ENCODE results near the gene UBQLN3. TPM values are rescaled to one million over a fixed set of nuclear protein-coding genes. Genes with fewer than 3 reads are reported as not detected.

The UBQLN3 gene
- total RNA-seq, 4 donors from 2014 or later, result 0.15 to 0.62 (median 0.40) TPM; not detected in 1

DNA sequence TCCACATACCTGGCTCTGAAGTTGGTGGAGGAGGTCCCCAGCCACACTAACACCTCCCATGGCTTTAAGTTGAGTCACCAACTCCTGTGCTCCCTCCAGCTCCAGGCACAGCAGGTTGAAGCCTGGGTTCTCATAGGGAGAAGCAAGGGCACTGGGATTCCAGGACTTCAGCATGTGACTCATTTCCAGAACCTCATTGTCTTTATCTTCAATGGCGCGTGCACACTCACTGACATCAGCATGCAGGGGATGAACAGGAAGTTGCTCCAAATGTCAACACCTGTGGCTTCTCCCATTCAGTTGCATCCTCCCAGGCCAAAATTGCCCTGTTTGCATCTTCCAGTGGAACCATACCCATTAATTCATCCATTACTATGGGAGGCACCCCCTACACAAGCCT is 12.6 kb upstream of the UBQLN3 start:
- H3K4me1 ChIP-seq, result no peaks in the 10 kb centered on the region
- H3K27ac ChIP-seq, result no peak overlapping the region
- WGBS, 2 donors (ENCODE audit: low coverage in 1 of 2), result 83 to 86% methylated on average over 1 to 2 of the region's 2 CpGs
- no peaks in the 10 kb centered on the region for H3K27me3 ChIP-seq
- no peak for TF ChIP-seq POLR2AphosphoS5 (IDR thresholded peaks at IDR 0.05)
- TF ChIP-seq, protein P1, sequence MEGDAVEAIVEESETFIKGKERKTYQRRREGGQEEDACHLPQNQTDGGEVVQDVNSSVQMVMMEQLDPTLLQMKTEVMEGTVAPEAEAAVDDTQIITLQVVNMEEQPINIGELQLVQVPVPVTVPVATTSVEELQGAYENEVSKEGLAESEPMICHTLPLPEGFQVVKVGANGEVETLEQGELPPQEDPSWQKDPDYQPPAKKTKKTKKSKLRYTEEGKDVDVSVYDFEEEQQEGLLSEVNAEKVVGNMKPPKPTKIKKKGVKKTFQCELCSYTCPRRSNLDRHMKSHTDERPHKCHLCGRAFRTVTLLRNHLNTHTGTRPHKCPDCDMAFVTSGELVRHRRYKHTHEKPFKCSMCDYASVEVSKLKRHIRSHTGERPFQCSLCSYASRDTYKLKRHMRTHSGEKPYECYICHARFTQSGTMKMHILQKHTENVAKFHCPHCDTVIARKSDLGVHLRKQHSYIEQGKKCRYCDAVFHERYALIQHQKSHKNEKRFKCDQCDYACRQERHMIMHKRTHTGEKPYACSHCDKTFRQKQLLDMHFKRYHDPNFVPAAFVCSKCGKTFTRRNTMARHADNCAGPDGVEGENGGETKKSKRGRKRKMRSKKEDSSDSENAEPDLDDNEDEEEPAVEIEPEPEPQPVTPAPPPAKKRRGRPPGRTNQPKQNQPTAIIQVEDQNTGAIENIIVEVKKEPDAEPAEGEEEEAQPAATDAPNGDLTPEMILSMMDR (IDR thresholded peaks at IDR 0.05), result no peak
- TF ChIP-seq POLR2A (IDR thresholded peaks at IDR 0.05), result no peak
- no peak for TF ChIP-seq EP300 (IDR thresholded peaks at IDR 0.05)
- no peak for ATAC-seq
- no peaks in the 10 kb centered on the region for H3K36me3 ChIP-seq
- no peak overlapping the region for H3K4me3 ChIP-seq
- no peaks in the 10 kb centered on the region for H3K9me3 ChIP-seq

DNA sequence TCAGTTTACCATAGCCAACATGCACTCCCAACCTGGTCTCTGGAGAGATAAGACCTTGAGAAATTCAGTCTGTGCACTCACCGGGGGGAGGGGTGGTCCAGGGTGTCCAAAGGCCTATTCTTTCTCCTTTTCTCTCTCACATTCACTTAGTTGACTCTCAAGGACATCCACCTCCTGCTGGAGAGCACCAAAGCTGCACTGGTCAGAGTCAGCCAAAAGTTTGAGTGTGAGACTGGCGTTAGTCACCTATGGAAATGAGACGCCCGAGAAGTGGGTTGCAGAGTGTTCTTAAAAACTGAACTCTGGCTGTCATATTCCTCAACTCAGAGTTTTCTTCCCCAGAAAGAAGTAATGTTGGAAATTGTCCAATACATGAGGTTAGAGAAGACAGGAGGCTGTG is 11.8 kb upstream of the UBQLN3 start:
- Histone ChIP-seq H3K9me3 (no peaks in the 10 kb centered on the region), H3K27me3 (no peaks in the 10 kb centered on the region), H3K4me3 (no peak overlapping the region), H3K36me3 (no peaks in the 10 kb centered on the region), H3K4me1 (no peaks in the 10 kb centered on the region), H3K27ac (no peak overlapping the region)
- TF ChIP-seq, protein P1 (IDR thresholded peaks at IDR 0.05), result no peak
- TF ChIP-seq POLR2A (IDR thresholded peaks at IDR 0.05) (no peak), POLR2AphosphoS5 (IDR thresholded peaks at IDR 0.05) (no peak), EP300 (IDR thresholded peaks at IDR 0.05) (no peak)
- no peak for ATAC-seq
- WGBS, 2 donors (ENCODE audit: low coverage in 1 of 2), result 98 to 100% methylated on average over 2 to 4 of the region's 4 CpGs

DNA sequence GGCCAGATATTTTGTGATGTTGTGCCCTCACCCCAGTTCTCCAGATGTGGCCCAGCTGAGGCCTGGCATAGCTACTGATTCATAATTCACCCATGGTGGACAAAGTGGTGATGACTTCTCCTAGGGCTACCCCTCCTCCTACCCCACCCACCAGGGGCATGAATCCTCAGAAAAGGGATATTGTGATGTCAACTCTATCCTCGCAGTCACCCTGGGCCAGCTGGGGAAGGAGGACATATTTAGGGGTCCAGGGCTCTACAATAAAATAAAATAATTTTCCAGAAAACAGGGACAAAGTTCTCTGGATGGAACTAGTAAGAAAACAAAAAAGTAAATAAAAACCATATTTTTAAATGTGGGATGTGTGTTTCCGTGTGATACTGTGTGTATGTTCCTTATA is 6.8 kb upstream of the UBQLN3 start, which contains the start of gene UBQLNL:
TSS of gene UBQLNL (minus strand) at position 101 of the 400 bp plus-strand sequence. CDS start 258 bp downstream, outside the sequence.
- H3K9me3 ChIP-seq, result no peaks in the 10 kb centered on the region
- H3K27ac ChIP-seq, result no peak within 1 kb of the TSS
- H3K36me3 ChIP-seq, result no peaks in the 10 kb centered on the region
- H3K4me3 ChIP-seq, result no peak within 1 kb of the TSS
- no peaks in the 10 kb centered on the region for H3K27me3 ChIP-seq
- WGBS, 2 donors (ENCODE audit: low coverage in 1 of 2), result 92 to 100% methylated on average over 1 to 2 of the region's 2 CpGs
- H3K4me1 ChIP-seq, result no peaks in the 10 kb centered on the region
- TF ChIP-seq EP300 (IDR thresholded peaks at IDR 0.05) (no peak), POLR2AphosphoS5 (IDR thresholded peaks at IDR 0.05) (no peak)
- no peak for ATAC-seq

DNA sequence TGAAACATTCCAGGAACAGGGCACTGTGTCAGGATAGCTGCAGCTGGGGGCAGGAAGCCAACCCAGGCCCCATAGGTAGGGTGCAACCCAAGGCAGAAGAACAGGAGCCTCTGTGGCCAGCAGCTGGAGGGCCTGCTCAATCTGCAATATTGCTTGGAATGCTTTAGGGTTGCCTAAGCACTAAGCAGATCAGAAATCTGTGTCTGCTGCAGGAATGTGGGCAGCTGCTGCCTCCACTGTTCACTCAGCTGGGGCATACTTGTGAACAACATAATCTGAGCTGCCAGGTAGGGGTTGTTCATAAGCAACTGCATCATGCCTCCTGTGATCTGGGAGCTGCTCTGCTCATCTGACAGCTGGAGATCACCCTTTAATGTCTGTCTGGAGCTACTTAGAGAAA is 5.1 kb upstream of the UBQLN3 start:
- H3K4me3 ChIP-seq, result no peak overlapping the region
- no peaks in the 10 kb centered on the region for H3K4me1 ChIP-seq
- ATAC-seq, result no peak
- H3K27ac ChIP-seq, result no peak overlapping the region
- no peaks in the 10 kb centered on the region for H3K36me3 ChIP-seq
- no peak for TF ChIP-seq POLR2A (IDR thresholded peaks at IDR 0.05)
- H3K9me3 ChIP-seq, result no peaks in the 10 kb centered on the region
- H3K27me3 ChIP-seq, result no peaks in the 10 kb centered on the region

DNA sequence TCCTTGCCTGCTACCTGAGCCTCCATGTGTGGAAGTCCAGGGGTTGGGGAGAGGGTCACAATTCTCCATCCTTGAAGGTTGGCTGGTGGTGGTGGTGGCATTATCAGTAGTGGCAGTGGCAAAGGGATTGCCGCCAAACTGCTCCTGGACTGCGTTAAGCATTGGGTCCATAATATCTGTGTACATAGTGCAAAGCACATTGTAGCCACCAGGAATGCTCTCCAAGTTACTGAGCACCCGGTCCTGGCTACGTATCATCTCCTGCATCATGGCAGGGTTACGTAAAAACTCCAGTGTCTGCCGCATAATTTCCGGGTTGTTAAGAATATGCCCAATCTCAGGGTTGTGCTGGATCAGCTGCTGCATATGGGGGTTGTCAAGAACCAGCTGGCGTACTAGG is 1.2 kb downstream of the UBQLN3 start:
- Histone ChIP-seq H3K9me3 (no peaks in the 10 kb centered on the region), H3K4me3 (no peak overlapping the region), H3K36me3 (no peaks in the 10 kb centered on the region), H3K27ac (no peak overlapping the region), H3K4me1 (no peaks in the 10 kb centered on the region), H3K27me3 (no peaks in the 10 kb centered on the region)
- TF ChIP-seq POLR2A (IDR thresholded peaks at IDR 0.05) (no peak), POLR2AphosphoS5 (IDR thresholded peaks at IDR 0.05) (no peak), EP300 (IDR thresholded peaks at IDR 0.05) (no peak)
- TF ChIP-seq, protein P1 (IDR thresholded peaks at IDR 0.05), result no peak
- ATAC-seq, result no peak
- 90% methylated on average over 2 of the region's 8 CpGs; no CpG with 5 or more reads in 1 of the 2 donors for WGBS, 2 donors (ENCODE audit: low coverage in 1 of 2)

DNA sequence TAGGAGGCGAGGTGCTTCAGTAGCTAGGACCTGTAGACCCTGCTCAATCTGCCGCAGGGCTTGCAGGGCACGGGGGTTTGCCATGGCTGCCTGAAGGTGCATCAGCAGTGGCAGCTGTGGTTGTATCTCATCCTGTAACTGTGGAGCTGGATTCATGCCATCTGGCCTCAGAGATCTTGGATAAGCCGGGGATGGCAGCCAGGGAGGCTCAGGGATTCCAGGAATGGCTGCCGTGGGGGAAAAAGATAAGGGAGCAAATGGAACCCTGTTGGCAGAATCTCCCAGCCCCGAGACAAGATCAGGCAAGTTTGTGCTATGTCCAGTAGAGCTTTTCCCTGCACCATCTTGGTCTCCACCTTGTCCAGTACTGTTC is 1.8 kb downstream of the UBQLN3 start:
- Histone ChIP-seq H3K4me3 (no peak overlapping the region), H3K4me1 (no peaks in the 10 kb centered on the region), H3K9me3 (no peaks in the 10 kb centered on the region), H3K27me3 (no peaks in the 10 kb centered on the region), H3K36me3 (no peaks in the 10 kb centered on the region), H3K27ac (no peak overlapping the region)
- no peak for TF ChIP-seq EP300 (IDR thresholded peaks at IDR 0.05)
- TF ChIP-seq POLR2AphosphoS5 (IDR thresholded peaks at IDR 0.05), result no peak
- TF ChIP-seq POLR2A (IDR thresholded peaks at IDR 0.05), result no peak
- TF ChIP-seq, protein P1 (IDR thresholded peaks at IDR 0.05), result no peak
- 57% methylated on average over 2 of the region's 6 CpGs; no CpG with 5 or more reads in 1 of the 2 donors for WGBS, 2 donors (ENCODE audit: low coverage in 1 of 2)
- ATAC-seq, result no peak
